BJ (cell line): Measurements from ENCODE around the gene SPTLC3. TPM values are rescaled to one million over a fixed set of nuclear protein-coding genes. Genes with fewer than 3 reads are reported as not detected.
"Not testable (repeated sequence)": the region's sequence is repeated elsewhere in the genome, so short reads cannot be mapped to it uniquely, and the experiment has no call there.

Experiments used
- CTCF ChIA-PET: fragments of 350-600 bp; formaldehyde crosslinking; extraction: SDS; loops from one replicate; lab custom pipeline; 2021; ENCODE audit warnings: antibody characterized with exemption, inconsistent platforms; lab: Yijun Ruan, JAX
- POLR2A ChIA-PET: fragments of 300-600 bp; sonication (Branson Sonifier 250); formaldehyde crosslinking; extraction: SDS; loops from one replicate; lab custom pipeline; 2021; ENCODE audit warnings: antibody characterized with exemption; lab: Charles Lee
- DNase-seq: peaks from one replicate; pipeline ENCODE4 v3.0.0-alpha.2; 2011; ENCODE audit warnings: low read depth
- H3K27me3 ChIP-seq: 2 replicates; pipeline ENCODE4 v1.6.0; 2011; ENCODE audit warnings: low read length; ENCODE audit not compliant: control insufficient read depth, insufficient read depth
- H3K36me3 ChIP-seq: 2 replicates; pipeline ENCODE4 v1.5.1; 2011; ENCODE audit warnings: low read length; ENCODE audit not compliant: control insufficient read depth, insufficient read depth
- H3K4me3 ChIP-seq: 2 replicates; pipeline ENCODE4 v1.5.1; 2011; ENCODE audit warnings: low read depth, mild to moderate bottlenecking, control low read depth, low read length
- CTCF ChIP-seq: IDR thresholded peaks from 2 replicates; pipeline ENCODE4 v1.5.1; 2011; ENCODE audit warnings: low read depth, mild to moderate bottlenecking, control low read depth, inconsistent platforms, low read length, moderate library complexity; ENCODE audit not compliant: insufficient read depth
- polyA plus RNA-seq: library from polyadenylated mRNA; depleted of rRNA; stranded (reverse); fragments of >200 nt; gene quantifications from 2 replicates; pipeline ENCODE4 v1.2.3, GENCODE V29; 2011

Gene SPTLC3
- polyA plus RNA-seq, 1 experiment, result 0.27 TPM

DNA sequence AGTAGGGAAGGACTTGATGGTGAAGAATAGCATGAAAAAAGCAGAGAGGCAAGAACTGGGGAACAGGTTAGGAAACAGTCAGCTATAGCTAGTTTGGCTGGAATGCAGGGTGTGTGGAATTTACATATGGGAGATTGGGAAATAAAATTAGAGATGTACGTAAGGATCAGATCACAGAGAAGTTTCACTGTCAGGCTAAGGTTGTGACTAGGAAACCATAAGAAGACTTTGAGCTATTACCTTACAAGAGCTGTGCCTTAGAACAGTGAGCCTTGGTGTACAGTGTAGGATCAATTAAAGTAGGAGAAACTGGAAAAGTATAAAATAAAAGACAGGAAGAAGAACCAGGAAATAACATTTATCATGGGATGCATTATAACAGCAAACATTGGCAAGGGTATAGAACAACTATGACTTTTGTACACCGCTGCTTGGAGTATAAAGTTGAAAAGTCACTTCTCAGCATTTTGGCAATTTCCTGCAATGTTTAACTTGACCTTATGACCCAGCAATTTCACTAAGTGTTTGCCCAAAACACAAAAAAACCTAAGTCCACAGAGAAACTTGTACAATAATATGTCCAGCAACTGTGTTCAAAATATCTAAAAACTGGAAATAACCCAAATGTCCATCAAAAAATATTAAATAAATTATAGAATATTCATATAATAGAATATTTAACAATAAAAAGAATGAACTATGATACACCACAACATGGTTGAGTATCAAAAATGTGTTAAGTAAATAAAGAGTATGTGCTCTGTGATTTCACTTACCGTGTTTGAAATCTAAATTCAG, 31.2 kb upstream of the SPTLC3 start:
- Histone ChIP-seq H3K36me3 (no peaks in the 10 kb centered on the region), H3K4me3 (no peak overlapping the region), H3K27me3 (no peaks in the 10 kb centered on the region; the same call in 1 of the 2 replicates)
- TF ChIP-seq CTCF, result no peak
- DNase-seq, result no peak
- POLR2A ChIA-PET, result no interaction called here
- CTCF ChIA-PET, result interaction anchor here (1.3 to 1.7 kb wide), 2 partner anchors 10 to 52 kb away, joined by 4 read pairs; no protein-coding TSS in a partner anchor

- DNase-seq, result no peak
- CTCF ChIA-PET, result no interaction called here
- TF ChIP-seq CTCF, result no peak
- no peak overlapping the region for H3K4me3 ChIP-seq
- no peaks in the 10 kb centered on the region for H3K36me3 ChIP-seq
- POLR2A ChIA-PET, result no interaction called here
- H3K27me3 ChIP-seq, result no peaks in the 10 kb centered on the region; the same call in 1 of the 2 replicates
Observed at GRCh38 chr20:12978126-12978394, 30.7 kb upstream of the SPTLC3 start.

- no peaks in the 10 kb centered on the region for H3K36me3 ChIP-seq
- no peaks in the 10 kb centered on the region; the same call in 1 of the 2 replicates for H3K27me3 ChIP-seq
- H3K4me3 ChIP-seq, result no peak overlapping the region
- no peak for TF ChIP-seq CTCF
- ChIA-PET CTCF (no interaction called here), POLR2A (no interaction called here)
- no peak for DNase-seq
Observed at GRCh38 chr20:12978613-12979495, 29.9 kb upstream of the SPTLC3 start.

- CTCF ChIA-PET, result interaction anchor here (1.0 kb wide), 1 partner anchor 24 kb away, joined by 4 read pairs; no protein-coding TSS in a partner anchor
- POLR2A ChIA-PET, H3K4me3 ChIP-seq, DNase-seq, H3K27me3 ChIP-seq, H3K36me3 ChIP-seq: not testable (repeated sequence)
Observed at GRCh38 chr20:12979713-12980112, 29.1 kb upstream of the SPTLC3 start.

- H3K36me3 ChIP-seq, result no peaks in the 10 kb centered on the region
- DNase-seq, result no peak
- ChIA-PET POLR2A (no interaction called here), CTCF (interaction anchor here (0.6 kb wide), 1 partner anchor 12 kb away, joined by 3 read pairs; no protein-coding TSS in a partner anchor)
- no peaks in the 10 kb centered on the region; the same call in 1 of the 2 replicates for H3K27me3 ChIP-seq
- H3K4me3 ChIP-seq, result no peak overlapping the region
- TF ChIP-seq CTCF, result no peak
Observed at GRCh38 chr20:12982098-12982497, 26.7 kb upstream of the SPTLC3 start.
